Panc1 (cell line): ENCODE data around the gene AKAP1. TPM values are rescaled to one million over a fixed set of nuclear protein-coding genes. Genes with fewer than 3 reads are reported as not detected.

Experiments
- ATAC-seq: fragments of 200-7000 bp; cut with Tn5 transposase; 2 replicates; pipeline ENCODE4 v1.9.1; 2020; ENCODE audit warnings: mild to moderate bottlenecking, moderate library complexity
- BruUV-seq: library from RNA; stranded (reverse); fragments of 400-500 nt; replicated peaks from 2 replicates; lab custom pipeline; 2021; lab: Mats Ljungman, UMichigan
- CTCF ChIA-PET: fragments of 300-600 bp; sonication (Branson Sonifier 250); formaldehyde crosslinking; loops from one replicate; lab custom pipeline; 2022; ENCODE audit warnings: antibody characterized with exemption; lab: Charles Lee
- POLR2A ChIA-PET: fragments of 300-600 bp; sonication (Branson Sonifier 250); formaldehyde crosslinking; loops from one replicate; lab custom pipeline; 2022; ENCODE audit warnings: antibody characterized with exemption; lab: Charles Lee
- DNase-seq: peaks from one replicate; pipeline ENCODE4 v3.0.0-alpha.2; 2010; ENCODE audit warnings: low read depth, low spot score
- H3K27ac ChIP-seq: 2 replicates; pipeline ENCODE4 v1.5.1; 2011; ENCODE audit warnings: mild to moderate bottlenecking, low read length, inconsistent platforms
- H3K27me3 ChIP-seq: fragments of 200-500 bp; sonication (Bioruptor generic); 2 replicates; pipeline ENCODE4 v1.6.0; 2014; ENCODE audit warnings: low read length, inconsistent platforms; ENCODE audit not compliant: control insufficient read depth, insufficient read depth
- H3K36me3 ChIP-seq: fragments of 200-500 bp; sonication (Bioruptor generic); 2 replicates; pipeline ENCODE4 v1.5.1; 2014; ENCODE audit warnings: inconsistent platforms, mild to moderate bottlenecking, low read length, moderate library complexity; ENCODE audit not compliant: control insufficient read depth, insufficient read depth
- H3K4me1 ChIP-seq: 2 replicates; pipeline ENCODE4 v1.5.1; 2011; ENCODE audit warnings: inconsistent platforms, mild to moderate bottlenecking, low read length, moderate library complexity; ENCODE audit not compliant: control insufficient read depth, insufficient read depth
- H3K4me3 ChIP-seq, 2 experiments: 2 replicates each; pipeline ENCODE4 v1.5.1; 2011 to 2012; ENCODE audit warnings: low read depth in 2 of 2, low read length in 2 of 2, mild to moderate bottlenecking in 2 of 2, inconsistent platforms in 1 of 2, moderate library complexity in 1 of 2
- H3K9me3 ChIP-seq: fragments of 200-500 bp; sonication (Bioruptor generic); 2 replicates; pipeline ENCODE4 v1.5.1; 2014; ENCODE audit warnings: low read depth, mild to moderate bottlenecking, inconsistent platforms, low read length, moderate library complexity; ENCODE audit not compliant: control insufficient read depth, insufficient read depth
- CTCF ChIP-seq: fragments of 450-650 bp; IDR thresholded peaks from 2 replicates; pipeline ENCODE4 v1.5.1; 2017; ENCODE audit warnings: mild to moderate bottlenecking
- POLR2AphosphoS5 ChIP-seq: IDR thresholded peaks from 2 replicates; pipeline ENCODE4 v1.6.1; 2012; ENCODE audit warnings: mild to moderate bottlenecking, low read depth, low read length, moderate library complexity
- REST ChIP-seq, 2 experiments: IDR thresholded peaks; 2 replicates each; pipeline ENCODE4 v1.6.1; 2011 to 2012; ENCODE audit warnings: low read depth in 2 of 2, control low read depth in 1 of 2, low read length in 1 of 2, mild to moderate bottlenecking in 1 of 2, moderate library complexity in 1 of 2; ENCODE audit not compliant: insufficient read depth in 1 of 2
- SIN3A ChIP-seq: IDR thresholded peaks from 2 replicates; pipeline ENCODE4 v1.6.1; 2012; ENCODE audit warnings: low read depth, mild to moderate bottlenecking, low read length, moderate library complexity, borderline replicate concordance; ENCODE audit not compliant: insufficient read depth
- TCF7L2 ChIP-seq: IDR thresholded peaks from 2 replicates; pipeline ENCODE4 v1.6.1; 2011; ENCODE audit warnings: mild to moderate bottlenecking, low read depth, low read length, inconsistent platforms
- in situ Hi-C: cut with HindIII; loops from 2 replicates; pipeline ENCODE4 v1.10.0; 2016; ENCODE audit warnings: low sequenced_read_pairs, low pct_unique_long_range_greater_than_20kb
- intact Hi-C: fragments of 100-400 bp; cut with micrococcal nuclease; formaldehyde crosslinking; loops from one replicate; pipeline ENCODE4 v1.10.0; 2022; ENCODE audit not compliant: unreplicated experiment
- total RNA-seq: library from RNA; stranded (reverse); gene quantifications from one replicate; pipeline ENCODE4 v1.2.1, GENCODE V29; 2021; ENCODE audit not compliant: unreplicated experiment

Gene AKAP1
- total RNA-seq, 1 experiment from 2014 or later: 52.7 TPM

- ChIA-PET POLR2A (no interaction called here), CTCF (no interaction called here)
- in situ Hi-C loops: no loop called here
- Histone ChIP-seq H3K27me3 (no peaks in the 10 kb centered on the region), H3K4me3 (no peak overlapping the region), H3K27ac (no peak overlapping the region), H3K9me3 (no peaks in the 10 kb centered on the region), H3K4me1 (peaks cover 32% of the 10 kb centered on the region), H3K36me3 (no peaks in the 10 kb centered on the region; the same call in 1 of the 2 replicates)
- TF ChIP-seq REST (IDR thresholded peaks at IDR 0.05; ENCODE audit: insufficient read depth in 1 of 2, low read depth in 2 of 2, low read length in 1 of 2): peak in 1 of 2 experiments; percentile 52; a peak in 2 of 4 replicates
- no peak for TF ChIP-seq CTCF
- intact Hi-C loops: no loop called here
- no TSS peak for BruUV-seq
- ATAC-seq: no peak
- no peak for DNase-seq
These were observed 4.3 kb downstream of the AKAP1 start for GRCh38 chr17:57089391-57089790.

- intact Hi-C loops: no loop called here
- H3K36me3 ChIP-seq: no peaks in the 10 kb centered on the region; the same call in 1 of the 2 replicates
- no peaks in the 10 kb centered on the region for H3K9me3 ChIP-seq
- ATAC-seq: no peak
- ChIA-PET CTCF (no interaction called here), POLR2A (interaction anchor here (0.6 kb wide), 1 partner anchor 15 kb away, joined by 4 read pairs; no protein-coding TSS in a partner anchor)
- H3K27ac ChIP-seq: no peak overlapping the region
- H3K4me3 ChIP-seq: no peak overlapping the region
- in situ Hi-C loops: no loop called here
- BruUV-seq: no TSS peak
- no peak for TF ChIP-seq REST (IDR thresholded peaks at IDR 0.05; ENCODE audit: insufficient read depth in 1 of 2, low read depth in 2 of 2, low read length in 1 of 2)
- TF ChIP-seq SIN3A: no peak
- no peak for TF ChIP-seq CTCF
- TF ChIP-seq TCF7L2: no peak
- TF ChIP-seq POLR2AphosphoS5: no peak
- no peaks in the 10 kb centered on the region for H3K27me3 ChIP-seq
- no peak for DNase-seq
- peaks cover 32% of the 10 kb centered on the region for H3K4me1 ChIP-seq
These were observed 5.6 kb downstream of the AKAP1 start for GRCh38 chr17:57090560-57091185.
